ENCODE results near the gene PRR22.

GRCh38 chr19:5799247-5800241, 15.0 kb upstream of the PRR22 start:
- TF ChIP-seq POLR2A (IDR thresholded peaks at IDR 0.05; ENCODE audit: low read length) (no peak), GATA1 (IDR thresholded peaks at IDR 0.05; ENCODE audit: low read depth, low read length) (peak; percentile 96)
